Activated CD8-positive, alpha-beta memory T cell treated with anti-CD3 and anti-CD28 coated beads, Interleukin-2, amount 50 U/mL, for 1 hour (primary cell): ENCODE data around the gene TBX18.

Experiments used
- DNase-seq: peaks from one replicate; pipeline ENCODE4 v3.0.0-alpha.2; 2020; ENCODE audit errors: extremely low read depth

The TBX18 gene

DNA sequence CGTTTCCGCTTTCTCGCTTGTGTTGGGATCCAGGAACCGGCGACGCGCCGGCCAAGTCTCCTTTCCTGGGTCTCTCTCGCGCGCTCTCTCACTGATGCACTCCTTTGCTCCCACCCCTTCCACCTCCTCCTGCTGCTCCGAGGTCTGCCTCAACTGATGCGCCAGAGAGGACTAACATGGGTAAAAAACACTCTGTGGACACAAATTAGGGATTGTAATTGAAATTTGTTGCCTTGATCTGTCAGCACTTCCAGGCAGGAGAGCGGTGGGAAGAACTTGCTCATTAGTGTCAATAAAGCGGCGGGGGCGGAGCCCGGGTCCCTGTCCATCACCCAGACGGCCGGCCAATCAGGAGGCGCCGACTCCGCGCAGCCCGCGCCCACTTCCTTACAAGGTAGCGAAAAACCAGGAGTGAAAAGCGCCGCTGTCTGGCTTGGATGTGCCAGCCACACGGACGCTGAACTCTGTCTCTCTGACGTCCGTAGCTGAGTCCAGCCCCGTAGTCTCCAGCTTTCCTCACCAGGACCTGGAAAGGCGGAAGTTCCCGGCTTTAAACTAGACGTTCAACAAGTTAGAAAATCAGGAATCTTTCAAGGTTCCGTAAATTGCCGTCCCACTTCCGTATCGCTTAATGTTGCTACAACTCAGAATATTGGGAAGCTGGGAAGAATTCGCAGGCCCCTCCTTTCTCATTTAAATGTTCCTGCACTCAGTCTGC, at the start of gene TBX18:
Gene TBX18, minus strand, starts transcription at position 267 of the 718 bp plus-strand sequence. CDS start 417 bp downstream, outside the sequence.
- no peak for DNase-seq

DNA sequence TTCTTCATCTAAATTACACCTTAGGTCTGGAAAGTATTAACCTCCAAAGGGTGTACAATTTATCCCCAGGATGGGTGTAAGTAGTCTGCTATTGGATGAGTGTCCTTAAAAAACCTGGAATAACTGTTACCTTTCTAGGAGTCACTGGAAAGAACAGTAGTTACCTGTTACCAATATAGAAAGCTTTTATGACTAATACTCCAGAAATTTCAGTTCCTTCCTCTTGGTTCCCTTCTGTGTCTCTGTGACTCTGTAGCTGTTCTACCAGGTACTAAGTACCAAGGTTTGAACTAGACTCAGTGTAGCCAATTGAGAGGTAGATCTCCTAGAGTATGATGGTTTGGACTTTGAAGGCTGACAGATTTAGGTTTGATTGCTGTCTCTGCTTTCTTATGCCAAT, 47.0 kb upstream of the TBX18 start:
- no peak for DNase-seq

DNA sequence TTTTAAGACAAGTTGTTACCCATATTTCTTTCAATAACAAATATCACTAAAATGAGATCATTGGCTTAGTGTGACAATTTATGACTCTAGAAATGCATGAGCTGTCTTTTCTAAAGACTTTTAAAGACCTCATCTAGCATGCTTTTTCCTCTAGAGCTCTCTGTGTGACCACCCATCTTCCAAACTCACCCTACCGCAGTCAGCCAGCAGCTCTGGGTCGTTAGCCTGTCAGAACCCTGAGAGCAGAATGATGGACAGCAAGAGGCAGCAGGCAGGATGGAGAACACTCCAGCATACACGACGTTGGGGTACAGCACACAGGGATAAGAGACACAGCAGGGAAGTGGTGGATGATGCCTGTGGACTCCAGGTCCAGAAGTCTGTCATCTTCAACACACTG, 45.1 kb upstream of the TBX18 start:
- no peak for DNase-seq

DNA sequence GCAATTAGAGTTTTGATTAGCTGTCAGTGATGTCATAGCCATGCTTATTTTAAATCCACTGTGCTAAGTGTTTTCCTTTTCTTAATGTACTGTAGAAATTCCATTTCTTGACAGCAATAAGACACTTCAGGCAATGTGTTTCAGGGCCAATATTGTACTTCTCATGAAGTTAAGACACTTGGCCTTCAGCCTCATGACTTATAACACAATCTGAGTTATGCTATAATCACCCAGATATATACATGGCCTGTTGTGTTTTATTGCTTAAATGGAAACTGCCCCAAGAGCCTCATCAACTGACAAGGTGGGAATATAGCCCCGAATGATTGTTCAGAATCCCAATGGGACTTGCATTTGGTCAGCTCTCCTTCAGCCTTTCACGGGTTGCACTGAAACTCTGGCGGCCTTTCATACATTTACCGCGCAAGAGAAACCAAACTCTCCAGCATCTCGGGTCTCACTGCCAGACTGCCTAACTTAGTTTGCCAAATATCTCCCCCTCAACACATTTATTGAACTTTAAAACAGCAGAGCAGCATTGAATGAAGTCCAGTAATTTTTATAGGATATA, 44.2 kb upstream of the TBX18 start:
- DNase-seq: no peak

DNA sequence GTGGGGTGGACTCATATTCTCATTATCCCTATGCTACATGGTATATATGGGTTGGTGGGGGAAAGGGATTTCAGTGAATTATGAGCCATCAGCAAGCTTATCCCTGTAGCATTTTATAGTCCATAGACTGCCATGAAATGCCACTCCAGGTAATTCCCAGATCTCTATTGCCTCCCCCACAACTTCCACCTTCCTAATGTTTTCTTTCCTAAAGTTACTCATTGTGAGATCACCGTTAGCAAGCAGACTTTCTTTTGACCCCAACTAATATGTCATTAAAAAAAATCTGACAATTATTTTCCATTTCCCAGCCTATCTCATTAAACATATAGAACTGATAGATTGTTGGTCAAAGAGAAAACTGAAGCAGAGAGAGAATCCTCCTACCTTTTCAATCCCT, 40.7 kb upstream of the TBX18 start:
- DNase-seq: no peak

DNA sequence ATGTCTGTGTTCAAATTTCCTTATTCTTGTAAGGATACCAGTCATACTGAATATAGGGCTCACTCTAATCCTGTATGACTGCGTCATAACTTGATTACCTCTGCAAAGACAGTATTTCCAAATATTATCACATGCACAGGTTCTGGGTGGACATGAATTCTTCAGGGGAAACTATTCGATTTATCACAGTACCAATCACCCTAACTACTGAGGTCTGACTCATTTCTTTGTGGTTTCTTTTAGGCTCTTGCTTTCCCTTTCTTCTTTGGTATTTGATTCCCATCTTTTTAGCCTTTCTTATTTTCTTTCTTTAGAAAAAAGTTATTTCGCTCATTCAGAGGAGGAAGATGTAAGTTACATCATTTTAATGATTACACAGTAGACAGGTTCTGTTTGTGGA, 40.3 kb upstream of the TBX18 start:
- no peak for DNase-seq

DNA sequence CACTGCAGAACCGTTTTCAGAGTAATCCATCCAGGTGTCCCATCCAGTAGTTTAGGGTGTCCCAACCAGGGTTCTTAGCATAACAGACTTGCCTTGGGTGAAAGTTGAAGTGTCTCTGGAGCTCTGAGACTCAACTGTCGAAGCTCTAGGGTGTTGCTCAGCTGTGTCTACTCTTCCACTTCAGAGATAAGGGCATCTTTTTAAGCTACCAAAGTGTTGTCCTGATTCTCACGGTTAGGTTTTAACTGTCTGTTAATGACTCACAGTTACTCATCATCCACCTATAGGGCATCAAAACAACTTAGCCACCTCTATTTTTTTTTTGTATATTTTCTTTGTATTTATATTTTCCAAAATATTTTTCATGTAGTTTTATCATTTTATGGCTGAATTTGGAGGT, 36.9 kb upstream of the TBX18 start:
- DNase-seq: no peak

DNA sequence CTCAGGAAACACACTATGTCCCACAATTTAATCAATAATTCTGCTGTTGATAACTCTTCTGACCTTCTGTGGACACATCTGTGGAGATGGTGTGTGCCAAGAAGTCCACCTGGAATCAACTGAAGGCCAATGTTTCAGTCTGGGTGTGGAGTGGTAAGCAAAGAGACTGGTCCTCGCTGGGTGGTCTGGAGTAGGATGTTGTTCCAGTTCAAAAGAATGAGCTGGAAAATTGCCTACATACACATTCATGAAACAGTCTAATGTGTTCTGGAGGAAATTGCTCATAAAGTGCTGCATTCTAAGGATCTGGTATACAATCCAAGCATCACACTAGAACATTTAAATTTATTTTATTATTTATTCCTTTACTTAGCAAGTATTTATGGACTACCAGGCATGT, 33.9 kb upstream of the TBX18 start:
- DNase-seq: no peak

DNA sequence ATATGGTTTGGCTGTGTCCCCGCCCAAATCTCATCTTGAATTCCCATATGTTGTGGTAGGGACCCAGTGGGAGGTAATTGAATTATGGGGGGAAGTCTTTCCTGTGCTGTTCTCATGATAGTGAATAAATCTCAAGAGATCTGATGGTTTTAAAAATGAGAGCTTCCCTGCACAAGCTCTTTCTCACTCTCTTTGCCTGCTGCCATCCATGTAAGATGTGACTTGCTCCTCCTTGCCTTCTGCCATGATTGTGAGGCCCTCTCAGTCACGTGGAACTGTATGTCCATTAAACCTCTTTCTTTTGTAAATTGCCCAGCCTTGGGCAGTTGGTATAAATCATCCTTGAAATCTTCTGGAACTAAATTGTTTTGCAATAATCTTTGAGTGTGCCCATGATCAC, 31.9 kb upstream of the TBX18 start:
- DNase-seq: no peak

DNA sequence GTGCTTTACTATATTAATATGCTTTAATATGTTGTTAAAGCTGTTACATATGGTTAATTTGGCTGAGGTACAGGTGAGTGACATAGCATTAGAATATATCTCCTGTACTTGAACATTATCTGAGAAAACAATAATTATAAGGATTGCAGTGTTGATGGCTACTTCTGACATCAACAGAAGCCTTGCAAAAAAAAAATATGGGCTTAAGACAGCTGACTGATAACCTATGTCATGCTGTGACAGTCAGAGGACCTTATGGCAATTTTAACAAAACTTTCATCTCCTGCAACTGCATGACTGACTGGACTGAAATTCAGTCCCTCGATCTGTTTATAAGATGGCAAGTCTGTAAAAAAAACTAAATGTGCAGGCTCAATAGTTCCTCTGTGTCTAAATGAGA, 27.5 kb upstream of the TBX18 start:
- no peak for DNase-seq

DNA sequence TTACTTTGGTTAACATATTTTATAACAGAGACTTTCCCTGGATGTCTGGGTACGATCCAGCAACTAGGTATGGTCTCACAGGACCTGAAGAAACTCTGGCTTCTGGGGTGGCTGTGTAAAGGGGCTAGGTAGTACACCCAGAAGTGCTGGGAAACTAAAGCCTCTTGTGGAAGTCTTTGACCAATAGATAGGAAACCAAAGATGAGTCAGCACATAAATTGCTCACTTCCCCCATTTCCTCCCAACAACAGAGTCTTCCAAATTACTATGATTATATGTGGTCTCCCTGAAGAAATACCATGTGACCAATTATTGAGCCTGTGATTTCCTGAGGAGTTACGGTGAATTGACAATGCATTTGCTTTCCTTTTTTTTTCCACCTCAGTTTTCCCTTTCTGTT, 26.8 kb upstream of the TBX18 start:
- DNase-seq: no peak

DNA sequence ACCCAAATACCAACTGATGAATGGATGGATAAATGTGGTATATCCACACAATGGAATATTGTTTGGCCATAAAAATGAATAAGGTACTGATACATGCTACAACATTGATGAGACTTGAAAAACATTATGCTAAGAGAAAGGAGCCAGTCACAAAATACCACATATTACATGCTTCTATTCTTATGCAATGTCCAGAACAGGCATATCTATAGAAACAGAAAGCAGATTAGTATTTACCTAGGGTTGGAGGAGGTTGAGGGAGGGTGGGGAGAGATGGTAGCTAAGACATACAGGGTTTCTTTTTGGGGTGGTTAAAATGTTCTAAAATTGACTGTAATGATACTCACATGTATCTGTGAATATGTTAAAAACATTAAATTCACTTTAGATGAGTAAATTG, 24.8 kb upstream of the TBX18 start:
- DNase-seq: no peak

DNA sequence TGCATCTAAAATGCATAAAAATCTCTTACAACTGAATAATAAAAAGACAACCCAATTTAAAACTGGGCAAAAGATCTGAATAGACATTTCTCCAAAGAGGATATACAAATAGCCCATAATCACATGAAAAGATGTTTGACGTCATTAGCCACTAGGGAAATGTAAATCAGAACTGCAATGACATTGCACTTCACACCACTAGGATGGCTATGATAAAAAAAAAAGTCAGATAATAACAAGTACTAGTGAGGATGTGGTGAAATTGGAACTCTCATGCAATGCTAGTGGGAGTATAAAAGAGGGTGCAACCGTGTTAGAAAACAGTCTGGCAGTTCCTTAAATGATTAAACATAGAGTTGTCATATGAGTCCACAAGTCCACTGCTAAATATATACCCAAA, 24.3 kb upstream of the TBX18 start:
- no peak for DNase-seq

DNA sequence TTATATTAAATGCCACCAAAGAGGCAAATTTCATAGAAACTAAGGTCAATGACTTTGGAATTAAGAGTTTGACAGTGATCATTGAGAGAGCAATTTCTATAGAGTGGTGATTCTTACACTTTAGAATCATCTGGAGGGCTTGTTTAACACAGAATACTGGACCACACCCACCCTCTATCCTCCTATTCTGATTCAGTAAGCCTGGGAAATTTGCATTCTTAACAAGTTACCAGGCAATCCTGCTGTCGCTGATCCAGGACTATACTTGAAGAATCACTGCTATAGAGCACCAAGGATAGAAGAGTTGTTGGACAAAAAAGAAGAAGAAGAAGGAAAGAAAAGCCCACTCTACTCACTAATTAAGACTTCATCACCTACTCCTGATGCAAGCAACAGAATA, 21.3 kb upstream of the TBX18 start:
- no peak for DNase-seq

DNA sequence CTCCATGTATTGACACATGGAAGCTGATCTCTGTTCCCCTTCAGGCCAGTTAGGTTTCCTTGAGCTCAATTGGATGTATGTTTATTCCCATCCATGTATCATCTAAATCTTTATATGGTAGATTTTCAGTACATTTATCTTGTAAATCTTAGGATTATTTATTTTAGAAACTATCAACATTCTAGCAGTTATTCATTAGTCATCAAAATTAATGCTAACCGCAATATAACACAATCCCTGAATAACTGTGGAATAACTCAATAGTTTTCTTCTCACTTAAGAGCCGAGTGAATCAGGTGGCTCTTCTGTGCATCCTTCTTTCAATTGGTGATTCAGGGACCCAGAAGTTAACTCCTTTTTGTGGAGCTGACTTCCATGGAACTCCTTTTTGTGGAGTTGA, 15.5 kb upstream of the TBX18 start:
- no peak for DNase-seq

DNA sequence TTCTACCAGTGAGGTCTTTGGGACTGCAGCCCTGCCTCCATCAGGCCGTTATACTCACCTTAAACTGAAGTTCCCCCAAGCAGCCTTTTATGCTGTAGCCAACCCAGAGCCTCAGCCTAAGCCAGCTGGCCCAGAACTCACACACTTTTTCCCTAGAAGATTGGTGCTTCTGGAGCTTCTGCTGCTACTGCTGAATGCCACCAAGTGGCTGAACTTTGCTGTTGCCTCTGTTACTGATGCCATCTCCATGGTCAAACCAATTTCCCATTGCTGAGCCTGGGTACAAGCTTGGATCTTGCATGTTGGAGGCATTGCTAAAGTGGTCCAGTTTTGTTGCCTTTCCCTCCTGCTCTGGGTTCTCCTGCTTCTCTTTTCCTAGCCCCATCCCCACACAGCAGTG, 15.0 kb upstream of the TBX18 start:
- DNase-seq: no peak

DNA sequence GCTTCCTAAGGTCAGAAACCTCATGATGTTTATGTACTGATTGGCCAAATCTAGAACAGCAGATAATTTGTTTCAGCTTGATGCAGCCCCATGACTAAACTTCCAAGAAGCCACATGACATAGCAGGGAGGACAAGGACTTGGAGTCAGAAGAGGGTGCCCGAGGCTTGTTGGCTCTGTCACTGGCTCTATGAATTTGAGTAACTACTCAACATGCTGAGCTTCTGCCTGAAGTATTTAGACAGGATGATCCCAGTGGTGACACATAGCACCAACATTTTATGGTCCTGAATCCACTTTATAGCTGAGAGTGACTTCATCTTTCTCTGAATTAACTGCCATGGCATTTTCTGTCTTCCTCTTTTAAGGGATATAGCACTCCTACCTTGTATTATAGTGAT, 13.5 kb upstream of the TBX18 start:
- no peak for DNase-seq

DNA sequence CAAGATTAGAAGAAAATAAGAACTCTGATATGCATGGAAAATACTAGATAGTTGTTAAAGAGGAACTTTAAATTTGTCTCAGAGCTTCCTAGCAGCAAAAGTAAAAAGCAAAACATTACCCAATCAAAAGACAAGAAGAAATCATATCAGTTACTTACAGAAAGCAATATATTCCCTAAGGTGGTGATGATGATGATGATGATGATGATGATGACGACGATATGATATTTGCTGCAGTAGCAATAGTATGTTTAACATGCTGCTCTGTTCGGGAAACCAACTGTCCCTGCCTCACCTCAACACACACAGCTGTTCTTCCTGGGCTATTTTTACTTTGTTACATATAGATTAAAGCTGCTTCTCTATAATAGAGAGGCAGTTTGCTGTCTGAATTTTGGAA, 12.0 kb upstream of the TBX18 start:
- DNase-seq: no peak

DNA sequence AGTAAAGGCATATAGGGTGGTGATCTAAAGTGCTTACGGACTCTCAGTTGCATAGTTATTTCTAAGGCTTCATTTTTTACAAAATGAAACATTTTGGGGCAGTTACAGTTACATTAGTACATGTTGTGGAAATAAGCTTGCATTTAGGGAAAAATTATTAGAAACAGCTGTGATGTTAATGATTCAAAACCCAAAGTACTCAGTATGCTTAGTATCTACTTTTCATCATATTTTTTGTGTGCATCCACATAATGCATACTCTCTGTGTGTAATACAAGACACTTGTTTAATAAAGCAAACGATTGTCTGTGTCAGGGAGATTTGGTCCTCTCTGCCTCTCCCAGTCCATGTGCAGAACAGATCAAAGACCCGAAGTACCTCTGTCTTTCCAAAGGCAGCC, 11.4 kb upstream of the TBX18 start:
- no peak for DNase-seq

DNA sequence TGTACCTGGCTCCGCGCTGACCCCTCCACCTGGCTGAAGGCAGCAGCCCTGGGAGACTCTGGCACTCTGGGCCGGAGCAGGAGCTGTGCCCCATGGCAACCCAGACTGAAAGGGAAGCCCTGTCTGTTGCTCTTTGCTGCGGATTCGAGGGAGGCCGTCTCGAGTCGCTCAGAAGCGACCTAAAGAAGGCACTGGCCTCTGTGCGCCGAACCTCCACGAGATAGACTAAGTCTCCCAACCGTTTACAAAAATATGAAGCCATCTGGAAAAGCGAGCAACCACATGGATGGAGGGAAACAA, 10.5 kb upstream of the TBX18 start:
- no peak for DNase-seq

DNA sequence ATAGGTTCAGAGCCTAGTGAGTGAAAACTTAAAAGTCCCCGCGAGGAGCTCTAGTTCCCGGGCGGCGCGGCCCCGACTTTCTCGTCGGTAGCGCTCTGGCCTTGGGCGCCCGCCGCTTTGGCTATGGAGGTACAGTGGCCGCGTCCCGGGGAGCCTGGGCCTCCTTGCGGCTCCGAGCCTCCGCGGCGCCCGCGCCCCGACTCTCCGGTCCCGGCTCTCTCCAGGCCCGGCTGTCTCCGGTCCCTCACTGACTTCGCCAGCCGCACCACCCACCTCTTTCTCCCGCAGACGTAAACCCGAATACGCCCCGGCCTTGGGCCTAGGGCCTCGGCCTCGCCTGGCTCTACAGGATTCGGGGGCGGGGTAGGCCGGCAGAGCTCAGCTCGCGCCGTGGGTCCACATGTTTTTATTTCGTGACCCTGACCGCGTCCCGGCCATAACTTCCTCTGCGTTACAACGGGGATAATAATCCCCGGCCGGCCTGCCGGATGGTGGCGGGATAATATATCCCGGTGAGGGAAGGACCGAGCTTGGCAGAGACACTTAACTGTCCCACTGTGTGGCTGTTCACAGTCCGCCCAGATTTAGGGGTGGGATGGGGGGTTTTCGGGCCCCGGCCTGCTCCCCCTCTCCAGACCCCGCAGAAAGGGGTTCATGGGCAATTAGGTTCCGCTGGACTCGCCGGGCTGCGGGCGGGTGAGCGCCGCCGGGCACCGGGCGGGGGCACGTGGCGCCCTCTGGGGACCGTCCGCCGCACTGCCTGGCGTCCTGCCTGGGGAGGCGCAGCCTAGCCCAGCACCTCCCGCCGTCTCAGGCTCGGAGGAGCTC, 10.0 kb upstream of the TBX18 start:
- no peak for DNase-seq

DNA sequence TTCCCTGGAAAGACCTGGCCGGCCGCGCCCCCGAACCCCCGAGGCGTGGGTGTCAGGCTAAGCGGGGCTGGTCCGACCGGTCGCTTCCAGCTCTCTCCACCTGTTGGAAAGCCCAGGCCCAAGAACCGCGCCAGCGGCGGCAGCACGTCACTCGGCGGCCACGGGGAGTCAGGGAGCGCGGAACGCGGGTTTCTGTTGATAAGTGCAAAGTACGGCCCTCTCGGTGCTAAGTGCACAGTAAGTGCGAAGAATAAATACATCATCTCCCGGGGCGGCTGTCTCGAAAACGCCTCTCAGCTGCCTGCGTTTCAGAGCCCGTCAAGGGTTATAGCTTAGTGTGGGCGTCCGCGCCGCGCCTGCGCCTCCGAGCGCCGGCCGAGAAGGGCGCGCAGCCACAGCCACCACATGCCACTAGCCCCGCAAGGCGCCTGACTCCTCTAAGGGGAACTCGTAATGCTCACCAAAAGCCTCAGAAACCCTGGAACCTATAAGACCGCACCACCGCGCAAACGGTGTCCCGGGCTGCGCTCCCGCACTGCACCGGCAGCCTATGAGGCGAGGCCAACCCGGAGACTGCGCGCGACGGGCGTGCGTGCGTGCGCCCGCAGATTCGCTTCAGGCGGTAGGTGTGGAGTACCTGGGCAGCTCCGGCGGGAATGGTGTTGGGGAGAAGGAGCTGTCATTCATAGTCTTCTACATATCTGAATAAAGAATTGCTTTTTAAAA, 9.2 kb upstream of the TBX18 start:
- no peak for DNase-seq

DNA sequence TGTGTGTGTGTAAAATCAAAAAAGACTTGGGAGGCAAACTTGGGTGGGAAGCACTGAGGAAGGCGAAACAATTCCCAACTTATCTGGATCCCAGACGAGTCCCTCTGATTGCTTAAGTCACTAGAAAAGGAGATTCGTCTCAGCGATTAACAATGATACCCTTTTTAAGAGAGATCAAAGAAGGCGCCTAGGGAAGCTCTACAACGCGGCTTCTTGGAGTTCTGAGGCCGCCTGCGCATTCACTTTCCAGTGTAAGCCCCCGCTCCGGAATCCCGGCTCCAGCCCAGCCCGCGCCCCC, 8.7 kb upstream of the TBX18 start:
- DNase-seq: no peak
